Left cardiac atrium (tissue), 4 donors: Measurements from ENCODE around the gene KIAA0825. TPM values are rescaled to one million over a fixed set of nuclear protein-coding genes. Genes with fewer than 3 reads are reported as not detected.

Experiments used
- ATAC-seq, 2 donors: fragments of 200-7000 bp; cut with Tn5 transposase; one replicate each; pipeline ENCODE4 v1.9.1; 2020; ENCODE audit warnings: mild to moderate bottlenecking in 2 of 2, moderate library complexity in 2 of 2
- DNase-seq: peaks from one replicate; pipeline ENCODE4 v3.0.0-alpha.2; 2020
- intact Hi-C, 2 donors: fragments of 100-400 bp; cut with DNase I; formaldehyde crosslinking; loops; one replicate each; pipeline versions ENCODE4 v1.14.1 to v1.15.1; 2022 to 2023
- total RNA-seq, 2 donors: library from RNA; stranded (reverse); fragmentation: NEBNext Ultra II Directional; extraction: Animal tissue kit (Norgen Biotek cat#: 25700); gene quantifications; one replicate each; pipeline ENCODE4 v1.2.1, GENCODE V29; 2021
- donor health status: DM: no; HTN: yes; CAD: no.
- donor health status: DM: no; HTN: yes; CAD: no; lungs with severe emphysema.
- donor health status: DM: yes; HTN: yes; CAD: no.
- donor health status: Dilated cardiomyopathy.

The KIAA0825 gene
- total RNA-seq, 2 donors from 2014 or later: 2.2 to 3.0 TPM

- ATAC-seq (no peak), DNase-seq (no peak)
- intact Hi-C loops: loop anchor here (10.0 kb wide), 2 partner anchors 172 to 192 kb away; no protein-coding TSS in a partner anchor
Observed at GRCh38 chr5:94523018-94523417, 95.4 kb downstream of the KIAA0825 start.

- ATAC-seq: no peak
- no peak for DNase-seq
- intact Hi-C loops: loop anchor here (10.0 kb wide), 2 partner anchors 173 to 193 kb away; no protein-coding TSS in a partner anchor
Observed at GRCh38 chr5:94522117-94522516, 96.3 kb downstream of the KIAA0825 start.

GRCh38 chr5:94517490-94518488, 100.6 kb downstream of the KIAA0825 start:
- DNase-seq (no peak), ATAC-seq (no peak)
- intact Hi-C loops: no loop called here

DNA sequence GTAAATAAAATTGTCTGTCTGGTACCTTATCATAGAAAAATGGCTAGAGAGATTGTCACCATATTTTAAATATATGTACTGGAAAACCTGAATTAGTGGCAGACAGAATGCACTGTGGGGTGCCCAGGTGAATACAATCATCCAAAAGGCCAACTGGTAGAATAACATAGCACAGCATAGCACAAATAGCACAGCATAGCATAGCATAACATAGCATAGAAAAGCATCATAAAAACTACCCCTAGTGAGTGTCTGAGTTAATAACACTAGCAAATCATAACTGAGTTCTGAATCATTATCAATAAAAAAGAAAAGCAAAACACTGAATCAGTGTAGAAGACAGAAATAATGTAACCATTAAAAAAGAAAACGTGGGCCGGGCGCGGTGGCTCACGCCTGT, 102.3 kb downstream of the KIAA0825 start:
- DNase-seq (no peak), ATAC-seq (no peak)
- intact Hi-C loops: no loop called here

GRCh38 chr5:94508461-94509148, 109.8 kb downstream of the KIAA0825 start:
- DNase-seq: no peak
- ATAC-seq: no peak
- intact Hi-C loops: no loop called here

- DNase-seq (no peak), ATAC-seq (no peak)
- intact Hi-C loops: no loop called here
Observed at GRCh38 chr5:94505327-94506068, 112.9 kb downstream of the KIAA0825 start.

GRCh38 chr5:94503677-94504076, 114.7 kb downstream of the KIAA0825 start:
- intact Hi-C loops: no loop called here
- ATAC-seq: no peak
- no peak for DNase-seq

- DNase-seq (no peak), ATAC-seq (no peak)
- intact Hi-C loops: no loop called here
Observed at GRCh38 chr5:94501365-94501764, 117.0 kb downstream of the KIAA0825 start.

- DNase-seq (no peak), ATAC-seq (no peak)
- intact Hi-C loops: no loop called here
Observed at GRCh38 chr5:94499806-94500205, 118.6 kb downstream of the KIAA0825 start.

- DNase-seq: no peak
- intact Hi-C loops: no loop called here
- ATAC-seq: no peak
Observed at GRCh38 chr5:94498199-94498598, 120.2 kb downstream of the KIAA0825 start.

- DNase-seq (no peak), ATAC-seq (no peak)
- intact Hi-C loops: no loop called here
Observed at GRCh38 chr5:94485067-94485466, 133.3 kb downstream of the KIAA0825 start.

DNA sequence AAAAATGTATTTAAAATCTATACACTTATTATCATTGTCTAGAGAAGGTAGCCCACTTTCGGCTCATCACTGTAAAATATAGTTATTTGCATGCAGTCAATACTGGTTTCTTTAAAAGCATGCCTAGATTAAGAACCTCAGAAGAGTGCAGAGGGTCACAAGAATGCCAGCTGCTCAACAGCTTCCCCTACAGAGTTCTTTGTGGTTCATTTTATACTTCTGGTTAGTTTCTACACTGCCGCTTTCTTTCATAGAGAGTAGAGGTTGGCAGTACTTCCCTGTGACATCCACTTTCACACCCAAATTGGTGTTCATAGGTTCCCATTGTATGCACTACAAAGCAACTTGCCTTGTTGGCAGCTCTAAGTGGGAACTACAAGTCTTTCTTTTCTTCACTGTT, 137.3 kb downstream of the KIAA0825 start:
- DNase-seq: no peak
- intact Hi-C loops: no loop called here
- ATAC-seq: no peak

DNA sequence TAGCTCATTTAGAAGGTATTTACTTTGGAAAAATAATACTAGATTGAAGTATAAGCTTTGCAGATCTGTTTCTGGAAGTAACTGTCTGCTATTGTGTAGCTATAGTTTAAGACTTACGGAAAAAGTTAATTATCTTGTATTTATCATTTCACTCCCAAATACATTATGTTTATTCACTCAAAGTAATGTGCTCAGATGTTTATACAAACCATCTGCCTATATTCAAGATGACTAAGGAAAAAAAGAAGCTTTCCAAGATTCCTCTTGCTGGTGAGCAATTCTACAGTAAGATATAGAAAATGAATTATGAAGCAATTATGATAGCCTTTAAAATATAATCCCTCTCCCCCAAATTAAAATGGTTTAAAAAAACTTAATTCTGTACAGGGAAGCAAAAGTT, 137.9 kb downstream of the KIAA0825 start:
- no peak for DNase-seq
- intact Hi-C loops: no loop called here
- ATAC-seq: no peak

- intact Hi-C loops: no loop called here
- ATAC-seq: no peak
- no peak for DNase-seq
Observed at GRCh38 chr5:94473936-94474335, 144.5 kb downstream of the KIAA0825 start.

DNA sequence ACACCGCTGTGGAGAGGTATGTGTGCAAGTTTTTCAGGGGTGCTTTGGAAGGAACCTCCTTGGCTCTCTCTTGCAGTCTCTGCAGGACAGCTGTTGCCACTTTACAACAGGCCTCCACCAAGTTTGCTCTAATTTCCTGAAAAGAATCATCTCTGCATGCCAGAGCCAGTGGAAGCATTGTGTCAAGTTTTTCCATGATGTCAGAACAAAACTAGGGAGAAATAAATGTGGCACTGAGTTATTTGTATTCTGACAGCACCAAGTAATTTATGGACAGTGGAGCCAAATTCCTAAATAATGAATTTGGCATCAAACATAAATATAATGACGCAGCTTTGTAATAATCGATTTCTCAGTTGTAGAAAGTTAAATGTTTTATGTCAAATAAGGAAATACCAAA, 146.9 kb downstream of the KIAA0825 start:
- DNase-seq (no peak), ATAC-seq (no peak)
- intact Hi-C loops: no loop called here

GRCh38 chr5:94470802-94471201, 147.6 kb downstream of the KIAA0825 start:
- no peak for ATAC-seq
- intact Hi-C loops: no loop called here

DNA sequence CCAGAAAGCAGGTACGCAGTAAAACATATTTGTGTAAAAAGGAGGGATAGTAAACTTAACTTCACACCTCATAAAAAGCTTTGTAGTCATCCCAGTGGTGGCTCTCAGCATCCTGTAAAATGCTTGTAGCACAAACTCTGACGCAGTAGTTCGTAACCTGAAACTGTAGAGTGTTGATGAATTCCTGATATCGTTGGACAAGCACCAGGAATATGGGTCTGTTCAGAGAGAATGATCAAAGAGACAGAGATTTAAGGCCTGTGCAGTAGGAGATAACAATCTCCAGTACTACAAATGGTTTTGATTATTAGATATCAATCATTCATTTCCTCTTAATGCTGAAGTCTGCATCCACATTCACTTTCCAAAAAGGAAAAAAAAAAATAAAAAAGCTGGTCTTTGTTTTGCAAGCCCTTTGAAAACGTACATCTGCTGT, 148.5 kb downstream of the KIAA0825 start:
- no peak for ATAC-seq
- intact Hi-C loops: no loop called here
- no peak for DNase-seq

More at GRCh38 chr5:94470802-94471201, 147.6 kb downstream of the KIAA0825 start:
- no peak for DNase-seq

DNA sequence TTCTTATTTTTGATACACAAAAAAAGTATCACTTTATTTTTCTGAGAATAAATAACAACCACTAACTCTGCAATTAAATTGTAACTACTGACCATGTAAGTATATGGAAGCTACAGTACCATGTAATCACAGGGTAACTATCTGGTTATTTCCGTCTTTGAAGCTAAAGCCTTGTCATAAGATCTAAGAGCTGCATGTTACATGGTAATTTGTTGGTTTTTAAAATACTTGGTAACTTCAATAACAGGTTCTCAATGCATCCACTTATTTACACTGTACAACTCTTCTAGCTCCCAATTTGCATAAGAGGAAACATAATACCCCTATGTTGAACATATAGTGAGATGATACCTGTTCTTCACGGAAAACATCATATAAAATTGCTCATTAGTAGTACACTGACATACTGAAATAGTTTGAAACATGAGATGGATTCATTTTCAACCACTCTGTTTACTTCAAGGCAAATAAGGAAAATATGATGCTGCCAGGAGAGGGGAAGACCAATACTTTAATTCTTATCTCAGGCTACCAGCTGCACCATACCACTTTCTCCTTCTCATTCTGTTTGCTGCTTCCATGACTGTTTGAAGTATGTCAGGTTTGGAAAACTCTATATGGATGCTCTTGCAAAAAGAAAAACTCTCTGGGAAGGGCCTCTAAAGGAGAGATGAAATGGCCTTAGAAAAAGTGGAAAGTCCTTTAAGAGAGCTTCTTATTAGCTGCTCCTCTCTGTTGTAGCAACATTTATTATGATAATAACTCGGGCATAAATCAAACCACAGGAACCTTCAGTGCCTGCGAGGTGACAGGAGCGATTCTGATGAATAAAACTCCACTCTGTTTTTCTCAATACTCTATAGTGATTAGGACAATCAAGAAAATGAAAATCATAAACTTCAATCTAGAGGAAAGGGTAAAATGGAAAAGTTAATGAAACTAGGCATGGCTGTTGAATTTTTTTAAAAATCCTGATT, 150.2 kb downstream of the KIAA0825 start:
- DNase-seq (no peak), ATAC-seq (no peak)
- intact Hi-C loops: no loop called here
